ENCODE data around the gene RPL22. TPM values are rescaled to one million over a fixed set of nuclear protein-coding genes. Genes with fewer than 3 reads are reported as not detected.

The RPL22 gene
- total and polyA plus RNA-seq, 2 of the 4 experiments (the other 2 are of a cell fraction): 26.2 to 131 TPM

GRCh38 chr1:6206520-6206855 lies 7.1 kb upstream of the RPL22 start:
- Histone ChIP-seq H2BK120ac (ENCODE audit: low read depth, low read length) (no peak overlapping the region), H2AK5ac (ENCODE audit: low read depth, low read length) (no peak overlapping the region), H4K5ac (ENCODE audit: low read depth, low read length) (no peak overlapping the region), H4K8ac (ENCODE audit: low read depth in 2 of 2, low read length in 2 of 2) (no peak overlapping the region; a peak in 1 of 4 replicates), H2AFZ (replicated peaks; ENCODE audit: low read length, poor library complexity) (peak overlapping the region; percentile 92), H3K9ac (ENCODE audit: low read depth, low read length) (no peak overlapping the region), H3K23ac (ENCODE audit: low read depth, low read length) (no peak overlapping the region), H3K4me1 (ENCODE audit: control insufficient read depth, insufficient read depth, low read length) (peaks cover 7% of the 10 kb centered on the region; the same call in 1 of the 2 replicates), H3K9me3 (ENCODE audit: control insufficient read depth, insufficient read depth, low read length) (no peaks in the 10 kb centered on the region), H3K36me3 (ENCODE audit: control insufficient read depth, insufficient read depth, low read length) (no peaks in the 10 kb centered on the region), H2AK9ac (replicated peaks; ENCODE audit: low read depth, low read length, poor library complexity) (no peak overlapping the region), H2BK15ac (ENCODE audit: low read depth, low read length) (no peak overlapping the region), H2BK5ac (ENCODE audit: low read depth, low read length, poor library complexity, severe bottlenecking) (no peak overlapping the region), H3K27ac (ENCODE audit: insufficient read depth, low read length) (no peak overlapping the region), H3K4me3 (ENCODE audit: insufficient read depth, low read depth, low read length) (no peak overlapping the region), H3K14ac (replicated peaks; ENCODE audit: low read depth, low read length) (no peak overlapping the region), H3K18ac (ENCODE audit: low read depth, low read length) (no peak overlapping the region), H3K9me1 (ENCODE audit: insufficient read depth, low read length) (peaks cover 4% of the 10 kb centered on the region), H3K79me1 (ENCODE audit: low read depth in 1 of 2, low read length in 2 of 2) (no peaks in the 10 kb centered on the region; a peak in 1 of 4 replicates), H3K56ac (ENCODE audit: extremely low read depth, insufficient read depth, low read length) (no peak overlapping the region), H3K27me3 (ENCODE audit: control insufficient read depth, insufficient read depth, low read length) (no peaks in the 10 kb centered on the region; the same call in 1 of the 2 replicates), H2BK20ac (ENCODE audit: low read depth, low read length) (no peak overlapping the region), H3K4ac (ENCODE audit: low read depth, low read length) (no peak overlapping the region), H4K20me1 (ENCODE audit: insufficient read depth, low read length) (no peaks in the 10 kb centered on the region; the same call in 1 of the 2 replicates), H3K4me2 (ENCODE audit: low read depth, low read length) (no peak overlapping the region; the same call in 1 of the 2 replicates), H4K91ac (ENCODE audit: insufficient read depth, low read depth, low read length) (no peak overlapping the region)
- ChIA-PET CTCF (interaction anchor here (0.6 to 1.0 kb wide), 2 partner anchors 10 to 90 kb away, joined by 3 to 6 read pairs; no protein-coding TSS in a partner anchor), POLR2A (ENCODE audit: unreplicated experiment) (no interaction called here)
- WGBS, 2 experiments (ENCODE audit: extremely low coverage in 2 of 2, insufficient read length in 1 of 2): 24% methylated on average over 8 of the region's 25 CpGs; no CpG with 5 or more reads in 1 of the 2 experiments
- intact Hi-C loops (cut with micrococcal nuclease) (no loop called here), in situ Hi-C loops (cut with MboI; ENCODE audit: low sequenced_read_pairs) (no loop called here), dilution Hi-C loops (cut with HindIII; ENCODE audit: low sequenced_read_pairs, unreplicated experiment) (no loop called here)
- ATAC-seq (ENCODE audit: low read depth) (no peak), DNase-seq (no peak)
- BruUV-seq (replicated peaks): no TSS peak
- TF ChIP-seq RAD21 (IDR thresholded peaks at IDR 0.05; ENCODE audit: low read length): no peak
- no peak for TF ChIP-seq MAFK (IDR thresholded peaks at IDR 0.05; ENCODE audit: low read depth, low read length)
- TF ChIP-seq POLR2A (IDR thresholded peaks at IDR 0.05; ENCODE audit: low read depth, low read length): no peak
- no peak for TF ChIP-seq FOS (IDR thresholded peaks at IDR 0.05; ENCODE audit: low read depth, low read length)
- TF ChIP-seq CHD1 (IDR thresholded peaks at IDR 0.05; ENCODE audit: low read depth, low read length): no peak
- no peak for TF ChIP-seq MAZ (IDR thresholded peaks at IDR 0.05; ENCODE audit: borderline replicate concordance, low read depth, low read length)
- no peak for TF ChIP-seq RFX5 (IDR thresholded peaks at IDR 0.05; ENCODE audit: low read depth, low read length)
- TF ChIP-seq RCOR1 (IDR thresholded peaks at IDR 0.05; ENCODE audit: insufficient replicate concordance, low read length): no peak
- no peak for TF ChIP-seq ELK1 (IDR thresholded peaks at IDR 0.05; ENCODE audit: borderline replicate concordance, low read depth, low read length)
- TF ChIP-seq CTCF (conservative IDR thresholded peaks at IDR 0.05; ENCODE audit: low read depth, low read length): no peak
- TF ChIP-seq MXI1 (IDR thresholded peaks at IDR 0.05; ENCODE audit: borderline replicate concordance, low read depth, low read length): no peak
- TF ChIP-seq NFE2L2 (IDR thresholded peaks at IDR 0.05; ENCODE audit: low read depth, low read length): no peak
- TF ChIP-seq SMC3 (IDR thresholded peaks at IDR 0.05; ENCODE audit: low read depth, low read length): no peak

Data from IMR-90 (cell line).